GM12865 (cell line): ENCODE results near the gene ZNF264.
A peak's percentile ranks its signal among the peaks of the same experiment; 100 is the strongest.

Experiments used
- DNase-seq: peaks from one replicate; pipeline ENCODE4 v3.0.0; 2010; ENCODE audit warnings: low read depth
- H3K4me3 ChIP-seq: 2 replicates; pipeline ENCODE4 v1.5.1; 2011; ENCODE audit warnings: mild to moderate bottlenecking, low read depth, low read length, control low read depth
- CTCF ChIP-seq: IDR thresholded peaks from 2 replicates; pipeline ENCODE4 v1.5.1; 2011; ENCODE audit warnings: low read length, control low read depth, low read depth, inconsistent platforms; ENCODE audit not compliant: insufficient read depth; ENCODE audit errors: missing control alignments

ZNF264 gene

GRCh38 chr19:57191141-57192076 is at the start of gene ZNF264:
Gene ZNF264, plus strand, starts transcription at chr19:57191500. Its CDS starts 414 bp downstream, at chr19:57191914.
- H3K4me3 ChIP-seq, result peak within 1 kb of the TSS; percentile 87
- peak; percentile 91 for DNase-seq
- TF ChIP-seq CTCF, result no peak

DNA sequence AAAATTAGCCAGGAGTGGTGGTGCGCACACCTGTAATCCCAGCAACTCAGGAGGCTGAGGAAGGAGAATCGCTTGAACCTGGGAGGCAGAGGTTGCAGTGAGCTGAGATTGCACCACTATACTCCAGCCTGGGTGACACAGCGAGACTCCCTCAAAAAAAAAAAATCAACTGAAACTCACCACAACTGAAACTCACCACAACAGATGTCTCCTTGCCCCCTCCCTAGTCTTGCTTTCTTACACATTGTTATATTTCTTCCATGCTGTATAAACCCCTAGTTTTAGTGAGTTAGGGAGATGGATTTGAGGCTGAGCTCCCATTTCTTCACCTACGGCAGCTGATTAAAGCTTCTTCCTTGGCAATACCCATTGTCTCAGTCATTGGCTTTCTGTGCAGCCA is 49.6 kb upstream of the ZNF264 start:
- H3K4me3 ChIP-seq, result no peak overlapping the region
- no peak for DNase-seq
- no peak for TF ChIP-seq CTCF

GRCh38 chr19:57152921-57153320 is 38.4 kb upstream of the ZNF264 start:
- no peak overlapping the region for H3K4me3 ChIP-seq
- TF ChIP-seq CTCF, result no peak
- DNase-seq, result no peak

DNA sequence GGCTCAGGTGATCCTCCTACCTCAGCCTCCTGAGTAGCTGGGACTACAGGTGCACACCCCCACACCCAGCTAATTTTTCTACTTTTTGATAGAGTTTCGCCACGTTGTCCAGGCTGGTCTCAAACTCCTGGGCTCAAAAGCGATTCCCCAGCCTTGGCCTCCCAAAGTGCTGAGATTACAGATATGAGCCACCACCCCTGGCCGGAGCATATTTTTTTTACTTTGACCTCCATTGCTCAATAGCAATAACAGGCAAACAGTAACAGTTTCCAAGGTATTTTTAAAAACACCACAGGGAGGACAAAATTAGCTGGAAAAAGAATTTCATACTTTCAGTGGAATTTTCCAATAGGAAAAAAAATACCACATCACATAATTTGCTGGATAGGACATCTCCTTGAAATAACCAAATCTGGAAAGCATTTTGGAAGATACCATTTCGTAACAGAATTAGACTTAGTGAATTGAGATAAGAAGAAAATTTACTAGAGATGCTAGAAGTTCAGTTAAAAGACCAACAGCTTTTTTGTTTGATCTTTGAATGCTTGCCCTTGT is 29.2 kb upstream of the ZNF264 start:
- TF ChIP-seq CTCF, result no peak
- no peak overlapping the region for H3K4me3 ChIP-seq
- DNase-seq, result no peak

DNA sequence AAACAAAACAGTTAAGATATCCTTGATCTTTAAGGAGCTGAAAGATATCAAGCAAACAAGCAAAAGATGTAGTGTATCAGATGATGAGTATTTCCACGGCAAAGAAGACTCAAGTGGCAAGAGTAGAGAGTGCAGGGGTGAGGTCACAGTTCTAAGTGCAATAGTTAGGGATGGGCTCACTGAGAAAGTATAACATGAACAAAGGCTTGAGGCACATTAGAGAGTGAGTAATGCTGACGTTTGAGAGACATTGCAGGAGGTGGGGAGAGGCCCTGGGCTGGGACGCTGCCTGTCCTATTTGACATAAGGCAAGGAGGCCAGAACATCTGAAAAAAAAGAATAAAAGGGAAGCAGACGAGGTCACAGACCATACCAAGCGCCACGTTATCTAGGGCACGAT is 25.5 kb upstream of the ZNF264 start:
- TF ChIP-seq CTCF, result no peak
- DNase-seq, result no peak
- H3K4me3 ChIP-seq, result no peak overlapping the region

DNA sequence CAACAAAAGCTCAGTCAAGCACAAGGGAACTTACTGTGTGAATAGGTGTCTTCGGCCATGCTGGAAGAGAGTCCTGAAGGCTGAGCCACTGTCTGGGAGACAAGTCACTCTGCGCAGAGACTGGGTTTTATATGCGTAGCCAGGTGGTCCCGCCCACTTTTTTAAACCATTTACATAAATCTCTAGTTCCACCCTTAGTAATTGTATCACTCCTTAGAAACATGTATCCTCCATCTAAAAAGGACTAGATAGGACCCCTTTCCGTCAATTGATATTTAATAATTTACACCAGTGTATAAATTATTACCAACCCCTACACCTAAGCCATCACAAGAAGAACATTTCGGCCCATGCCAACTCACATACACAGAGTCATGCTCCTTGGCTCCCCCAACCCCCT is 23.9 kb upstream of the ZNF264 start, which contains the start of gene DUXA:
TSS of gene DUXA (minus strand) at position 101 of the 400 bp plus-strand sequence. CDS start at position 59, 42 bp downstream.
- H3K4me3 ChIP-seq, result no peak within 1 kb of the TSS
- no peak for DNase-seq
- TF ChIP-seq CTCF, result no peak

- no peak overlapping the region for H3K4me3 ChIP-seq
- no peak for TF ChIP-seq CTCF
- DNase-seq, result no peak
Measured at GRCh38 chr19:57171551-57172081, 19.7 kb upstream of the ZNF264 start.
